ENCODE measurements around the gene FNIP2.

GRCh38 chr4:158808399-158808798 is 39.6 kb downstream of the FNIP2 start:
- TF ChIP-seq CTCF (IDR thresholded peaks at IDR 0.05 in 8 of 11, conservative IDR thresholded peaks at IDR 0.05 in 3 of 11) (no peak), POLR2A (IDR thresholded peaks at IDR 0.05) (no peak)
